CD4-positive, alpha-beta T cell treated with Interleukin-10 for 1 hour (primary cell): Measurements from ENCODE around the gene SFMBT1.

ENCODE experiments used
- DNase-seq: peaks from one replicate; pipeline ENCODE4 v3.0.0-alpha.2; 2020

SFMBT1 gene

DNA sequence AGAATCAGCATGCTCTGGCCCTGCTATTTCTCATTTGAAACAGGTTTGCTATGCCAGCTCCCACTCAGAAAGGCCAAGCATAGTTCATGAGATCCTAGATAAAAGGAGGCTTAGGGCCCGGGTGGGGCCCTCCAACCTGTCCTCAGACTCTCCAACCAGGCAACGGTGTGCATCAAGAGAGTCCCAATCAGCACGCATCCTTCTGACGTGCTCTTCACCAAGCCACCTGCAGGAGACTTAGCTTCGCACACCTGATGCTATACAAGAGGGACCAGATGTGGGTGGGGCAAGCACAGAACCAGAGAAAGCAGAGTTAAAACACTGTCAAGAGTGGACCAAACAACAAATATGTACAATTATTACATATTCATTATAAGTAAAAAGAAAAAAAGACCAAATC lies 165.8 kb downstream of the SFMBT1 start:
- no peak for DNase-seq

DNA sequence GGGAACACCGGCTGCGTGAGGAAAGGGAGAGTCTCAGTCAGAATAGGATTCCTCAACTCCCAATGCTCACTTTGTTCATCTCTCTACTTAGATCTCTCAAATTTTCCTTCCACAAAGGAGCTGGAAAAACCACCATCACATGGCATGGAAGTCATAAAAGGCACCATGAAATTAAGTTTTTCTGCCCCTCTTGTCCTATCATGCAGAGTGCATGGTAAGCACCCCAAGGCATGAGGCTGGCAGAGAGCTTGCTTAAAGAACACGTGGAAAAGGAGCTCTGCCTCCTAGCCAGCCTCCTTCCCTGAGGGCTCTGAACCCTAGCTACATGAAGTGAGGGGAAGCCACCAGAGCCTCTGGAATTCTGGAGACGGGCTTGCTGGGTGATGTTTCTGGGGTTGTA lies 166.3 kb downstream of the SFMBT1 start:
- no peak for DNase-seq

DNA sequence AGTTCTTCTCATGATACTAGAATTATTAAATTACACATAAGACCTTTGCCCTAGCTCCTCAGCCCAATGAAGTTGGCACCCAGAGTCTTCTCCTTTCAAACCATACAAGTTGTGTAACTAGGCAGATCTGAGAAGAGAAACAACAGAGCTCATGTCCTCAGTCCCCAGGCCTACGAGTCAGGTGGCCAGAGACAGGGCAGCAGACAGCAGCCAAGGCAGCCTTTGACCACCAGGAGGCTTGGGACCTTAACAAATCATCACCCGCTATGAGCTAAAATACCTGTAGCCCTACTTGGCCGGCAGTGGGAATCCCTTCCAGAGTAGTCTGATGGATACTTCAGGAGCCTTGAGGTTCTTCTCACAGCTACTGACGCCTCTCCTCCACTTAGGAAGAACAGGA lies 166.8 kb downstream of the SFMBT1 start:
- DNase-seq = no peak

DNA sequence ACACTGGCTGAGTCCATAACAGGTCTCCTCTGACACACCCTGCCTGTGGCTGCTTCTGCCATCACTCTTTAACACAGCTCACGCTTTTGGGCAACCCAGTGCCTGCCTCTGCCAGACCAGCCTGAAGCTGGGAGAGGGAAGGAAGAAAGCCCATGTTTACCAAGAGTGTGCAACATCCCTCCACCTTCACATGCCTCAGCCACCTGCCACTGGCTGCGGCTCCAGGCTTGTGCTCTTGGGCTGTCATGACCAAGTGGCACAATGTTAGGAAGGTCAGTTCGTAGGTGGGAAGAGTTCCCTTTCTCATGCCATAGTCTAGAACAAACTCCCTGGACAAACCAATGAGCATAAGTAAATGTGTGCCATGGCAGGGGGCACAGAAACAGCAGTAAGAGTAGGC lies 168.8 kb downstream of the SFMBT1 start:
- no peak for DNase-seq

DNA sequence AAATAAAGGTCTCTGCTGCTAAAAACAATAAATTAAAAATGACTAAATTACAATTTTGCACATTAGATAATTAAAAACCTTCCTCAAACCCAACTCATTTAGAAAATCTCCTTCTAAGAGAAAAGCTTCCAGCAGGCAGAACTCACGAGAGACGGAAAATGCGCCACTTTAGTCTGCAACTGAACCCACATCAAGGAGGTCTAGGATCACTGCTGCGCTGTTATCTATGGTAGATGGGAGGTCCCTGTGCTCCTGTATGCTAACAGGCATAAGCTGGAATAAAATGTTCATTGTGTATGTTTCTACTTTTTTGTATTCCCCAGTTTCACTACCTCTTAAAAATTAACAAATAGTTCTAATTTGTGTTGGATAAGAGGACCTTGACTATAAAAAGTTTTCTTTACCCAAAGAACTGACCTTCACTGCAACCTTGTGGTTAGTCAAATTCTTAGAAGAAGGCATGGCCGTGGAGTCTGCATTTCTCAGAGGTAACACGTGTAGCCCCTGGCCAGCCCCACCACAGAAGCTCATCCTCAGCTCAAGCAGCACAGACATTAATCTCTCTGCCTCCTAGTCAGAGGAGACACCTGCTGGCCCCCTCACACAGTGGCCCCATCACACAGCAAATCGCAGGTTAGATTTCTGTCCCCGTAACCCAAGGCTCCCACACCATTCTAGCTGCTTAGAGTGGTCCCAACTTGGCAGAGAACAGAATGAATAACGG lies 170.8 kb downstream of the SFMBT1 start:
- no peak for DNase-seq

DNA sequence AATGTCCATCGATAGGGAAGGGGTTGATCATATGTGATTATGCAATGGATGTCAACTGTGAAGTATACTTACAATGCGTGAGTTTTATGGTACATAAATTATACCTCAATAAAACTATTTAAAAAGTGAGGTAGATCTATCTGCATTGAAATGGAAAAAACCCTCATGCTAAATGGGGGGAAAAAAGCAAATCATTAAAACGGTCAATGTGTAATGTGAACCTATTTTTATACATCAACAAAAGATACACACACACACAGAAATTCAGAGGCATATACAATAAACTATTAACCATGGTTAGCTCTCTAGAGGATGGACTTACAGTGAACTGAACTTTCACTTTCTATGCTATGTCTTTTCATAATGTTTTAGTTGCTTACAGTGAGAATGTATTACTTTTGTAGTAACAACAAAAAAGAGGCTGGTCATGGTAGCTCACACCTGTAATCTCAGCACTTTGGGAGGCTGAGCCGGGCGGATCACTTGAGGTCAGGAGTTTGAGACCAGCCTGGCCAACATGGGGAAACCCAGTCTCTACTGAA lies 171.6 kb downstream of the SFMBT1 start:
- DNase-seq = no peak

DNA sequence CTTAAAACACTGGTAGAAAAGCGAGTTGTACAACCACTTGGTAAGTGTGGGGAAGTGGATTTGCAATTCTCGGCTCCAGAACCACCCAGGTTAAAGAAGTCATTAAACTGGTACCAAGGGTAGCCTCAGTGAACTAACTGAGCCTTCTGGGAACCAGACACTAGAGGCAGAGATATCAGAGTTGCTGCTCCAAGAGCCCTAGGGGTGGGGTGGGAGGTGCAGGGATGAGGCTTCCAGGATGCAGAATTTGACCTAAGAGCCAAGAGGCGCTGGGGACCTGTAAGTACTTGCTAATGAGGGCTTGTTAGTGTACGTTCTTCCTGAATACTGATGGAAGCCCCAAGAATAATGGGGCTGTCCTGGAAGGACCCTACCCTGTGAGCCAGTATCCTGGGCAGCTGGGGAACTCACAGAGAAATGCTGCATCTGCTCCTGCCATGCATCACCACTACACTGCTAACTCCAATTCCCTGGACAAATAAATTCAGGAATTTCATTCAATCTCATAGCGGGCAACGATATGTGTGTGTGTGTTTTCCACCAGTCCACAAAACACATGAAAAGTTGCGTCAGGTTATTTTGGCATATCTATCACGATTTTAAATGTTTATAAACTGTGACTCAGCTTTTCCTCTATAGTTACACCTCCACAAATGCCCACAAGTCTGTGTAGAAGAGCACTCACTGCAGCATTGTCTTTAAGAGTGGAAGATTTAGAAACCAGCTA lies 172.3 kb downstream of the SFMBT1 start:
- no peak for DNase-seq

DNA sequence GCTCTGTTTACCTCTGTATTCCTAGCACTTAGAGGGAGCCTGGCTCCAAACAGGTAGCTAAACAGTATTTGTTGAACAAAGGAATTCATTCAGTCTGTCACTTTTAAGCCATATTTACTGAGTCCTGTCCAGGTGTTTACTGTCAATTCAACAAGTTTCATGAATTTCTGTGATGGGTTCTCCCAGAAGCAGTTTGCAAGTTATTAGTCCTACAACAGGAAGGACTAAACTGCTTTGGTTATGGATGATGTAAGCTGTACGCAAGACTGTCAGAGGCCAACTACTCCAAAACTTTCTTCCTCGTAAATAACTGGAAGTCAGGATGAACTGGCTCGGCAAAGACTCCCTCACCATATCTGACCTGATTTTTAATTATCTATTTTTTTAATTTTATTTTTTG lies 173.6 kb downstream of the SFMBT1 start:
- no peak for DNase-seq

DNA sequence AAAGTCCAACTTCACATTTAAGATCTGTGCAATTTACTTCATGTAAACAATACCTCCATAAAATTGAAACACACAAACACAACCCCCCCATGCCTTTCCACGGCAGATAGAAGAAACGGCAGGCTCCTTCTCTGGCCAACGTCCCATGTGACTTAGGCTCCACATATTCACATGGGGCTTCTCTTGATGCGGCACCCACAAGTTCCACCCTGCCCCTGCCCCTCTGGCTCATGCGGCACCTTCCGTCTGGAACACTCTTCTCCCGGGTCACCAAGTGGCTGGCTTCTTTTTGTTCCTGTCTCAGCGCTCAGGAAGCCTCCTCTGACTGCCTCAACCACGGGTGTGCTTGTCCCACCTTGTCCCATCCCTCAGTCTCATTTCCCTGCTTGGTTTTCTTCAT lies 174.1 kb downstream of the SFMBT1 start:
- no peak for DNase-seq

DNA sequence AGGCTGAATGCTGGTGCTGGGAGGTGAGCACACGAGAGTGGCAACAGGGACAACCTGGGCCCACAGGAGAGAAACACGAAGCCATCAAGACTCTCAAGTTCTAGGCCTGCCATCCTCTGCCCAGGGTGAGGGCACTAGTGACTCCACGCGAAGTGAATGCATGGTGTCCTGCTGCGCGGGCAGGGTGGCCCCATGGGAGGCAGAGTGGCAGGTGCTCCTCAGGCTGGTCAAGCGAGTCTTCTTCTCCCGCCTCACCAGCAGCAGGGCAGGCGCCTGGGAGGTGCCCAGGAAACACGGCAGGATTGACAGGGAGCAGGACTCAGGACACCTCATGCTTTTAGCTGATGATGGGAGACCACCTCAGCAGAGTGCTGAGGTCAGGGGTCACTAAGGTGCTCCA lies 175.4 kb downstream of the SFMBT1 start:
- no peak for DNase-seq

DNA sequence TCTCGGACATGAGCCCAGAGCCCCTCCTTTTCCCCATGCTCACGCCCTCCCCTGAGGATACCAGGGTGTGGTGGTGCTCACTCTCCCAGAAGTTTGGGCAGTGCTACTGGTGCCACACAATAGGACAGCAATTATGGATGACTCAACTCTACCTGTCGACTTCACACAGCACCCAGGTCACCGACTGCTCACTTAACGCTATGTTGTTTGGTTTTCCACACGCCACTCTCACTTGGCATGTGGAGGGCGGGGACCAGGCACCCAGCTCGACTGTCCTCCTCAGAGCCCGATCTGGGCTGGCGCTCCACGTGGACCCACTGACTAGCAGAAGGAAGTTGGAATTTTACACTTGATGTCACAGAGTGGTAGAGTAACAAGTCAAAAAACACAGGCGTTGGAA lies 179.4 kb downstream of the SFMBT1 start:
- no peak for DNase-seq

DNA sequence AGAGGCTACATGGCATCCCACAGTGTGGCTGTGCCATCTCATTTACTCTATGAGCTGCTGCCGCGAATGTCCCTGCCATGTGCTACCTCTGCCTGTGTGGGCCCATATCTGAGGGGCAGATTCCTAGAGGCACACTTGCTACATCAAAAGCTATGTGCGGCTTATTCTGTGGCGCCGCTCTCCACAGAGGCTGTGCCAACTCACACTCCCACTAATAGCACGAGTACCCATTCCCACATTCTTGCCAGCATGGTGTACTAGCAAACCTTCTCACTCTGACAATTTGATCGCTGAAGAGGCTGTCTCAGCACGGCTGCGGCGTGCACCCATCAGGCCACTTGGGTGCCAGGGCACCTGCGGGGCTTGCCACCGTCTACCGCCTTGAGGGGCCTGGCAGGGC lies 179.9 kb downstream of the SFMBT1 start:
- no peak for DNase-seq

DNA sequence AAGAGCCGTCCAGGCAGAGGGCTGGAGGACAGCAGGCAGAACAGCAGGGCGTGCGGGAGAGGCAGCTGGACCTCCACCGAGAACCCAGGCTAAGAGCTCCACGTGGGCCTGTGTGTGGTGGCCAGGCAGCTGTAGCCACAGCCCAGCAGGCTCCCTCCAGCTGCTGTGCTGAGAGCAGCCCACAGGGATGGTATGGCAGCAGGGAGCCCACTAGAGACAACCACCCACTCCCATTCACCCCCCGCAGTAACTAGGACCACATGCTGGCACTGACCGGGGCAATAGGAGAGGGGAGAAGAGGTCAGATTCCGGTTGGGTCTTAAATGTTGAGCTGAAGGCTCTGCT lies 185.5 kb downstream of the SFMBT1 start:
- DNase-seq = no peak

DNA sequence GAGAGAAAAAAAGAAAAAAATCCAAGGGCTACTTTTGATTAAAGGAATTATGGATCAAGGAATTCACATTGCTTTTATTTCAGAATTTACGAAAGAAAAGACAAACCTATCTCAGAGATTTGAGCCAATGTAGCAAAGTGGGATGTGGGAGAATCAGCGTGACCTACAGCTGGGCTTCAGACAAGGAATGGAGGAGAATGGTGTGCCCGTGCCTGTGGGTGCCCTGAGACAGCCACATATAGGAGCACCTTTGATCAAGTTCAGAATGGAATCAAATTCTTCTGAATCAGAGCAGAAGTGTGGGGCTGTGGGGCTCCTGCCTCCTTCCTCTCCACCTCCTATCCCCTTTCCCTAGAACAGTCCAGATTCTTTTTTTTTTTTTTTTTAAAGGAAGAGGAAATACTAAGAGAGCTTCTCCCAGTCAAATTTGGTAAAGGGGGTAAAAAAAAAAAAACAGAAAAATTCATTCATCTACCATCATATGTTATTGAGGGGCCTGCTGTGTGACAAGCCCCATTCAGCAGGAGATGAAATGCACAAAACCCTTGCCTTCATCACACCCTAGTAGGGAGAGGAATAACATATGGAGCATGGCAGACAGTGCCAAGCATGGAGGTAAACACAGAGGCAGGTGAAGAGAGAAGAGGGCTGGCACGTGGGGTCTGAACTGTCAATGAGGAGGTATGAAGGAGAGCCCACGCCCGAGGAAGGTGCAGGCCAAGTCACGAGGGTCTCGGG lies 186.0 kb downstream of the SFMBT1 start:
- no peak for DNase-seq

DNA sequence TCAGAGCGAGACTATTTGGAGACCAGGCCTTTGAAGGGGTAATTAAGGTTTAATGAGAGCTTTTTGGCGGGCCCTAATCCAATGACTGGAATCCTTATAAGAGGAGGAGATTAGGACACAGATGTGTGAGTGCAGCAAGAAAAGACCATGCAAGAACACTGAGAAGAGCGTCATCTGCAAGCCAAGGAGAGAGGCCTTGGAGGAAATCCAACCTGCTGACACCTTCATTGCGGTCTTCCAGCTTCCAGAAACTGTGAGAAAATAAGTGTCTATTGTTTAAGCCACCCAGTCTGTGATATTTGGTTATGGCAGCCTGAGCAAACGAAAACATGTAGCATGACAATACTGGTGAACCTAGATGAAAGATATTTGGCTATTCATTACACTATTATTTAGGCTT lies 188.0 kb downstream of the SFMBT1 start:
- no peak for DNase-seq

DNA sequence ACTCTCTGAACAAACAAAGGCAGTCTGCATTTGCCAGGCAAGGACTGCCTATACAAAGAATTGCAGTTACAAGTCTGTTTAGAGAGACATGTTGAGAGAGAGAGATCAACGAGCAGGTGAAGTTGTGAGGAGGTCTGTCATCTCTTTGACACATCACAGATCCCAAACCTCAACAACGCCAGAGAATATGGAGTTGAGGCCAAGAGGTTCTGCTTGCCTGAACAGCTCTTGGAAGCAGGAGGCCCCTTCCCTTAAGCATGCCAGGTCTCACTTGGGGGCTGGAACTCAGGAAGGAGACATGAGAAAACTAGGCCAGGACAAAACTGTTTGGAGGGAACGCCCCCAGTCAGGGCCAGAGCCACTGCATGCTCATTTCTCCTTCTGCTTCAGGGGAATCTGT lies 188.7 kb downstream of the SFMBT1 start:
- DNase-seq = no peak

DNA sequence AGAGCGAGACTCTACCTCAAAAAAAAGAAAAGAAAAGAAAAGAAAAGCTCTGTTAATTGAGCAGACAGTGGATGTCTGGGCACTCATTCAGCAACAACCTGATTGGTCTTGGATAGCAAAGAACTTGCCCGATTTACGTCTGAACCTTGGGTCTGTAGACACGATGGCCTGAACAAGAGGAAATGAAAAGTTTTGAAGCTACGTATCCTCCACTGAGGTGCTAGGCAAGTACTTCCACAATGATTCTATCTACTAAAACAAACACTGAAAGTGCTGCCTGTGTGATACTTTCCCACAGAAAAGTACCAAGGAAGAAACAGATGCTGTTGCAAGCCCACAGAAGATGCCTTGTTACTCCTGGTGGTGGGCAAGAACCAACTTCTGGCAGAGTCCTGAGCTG lies 189.2 kb downstream of the SFMBT1 start:
- no peak for DNase-seq

DNA sequence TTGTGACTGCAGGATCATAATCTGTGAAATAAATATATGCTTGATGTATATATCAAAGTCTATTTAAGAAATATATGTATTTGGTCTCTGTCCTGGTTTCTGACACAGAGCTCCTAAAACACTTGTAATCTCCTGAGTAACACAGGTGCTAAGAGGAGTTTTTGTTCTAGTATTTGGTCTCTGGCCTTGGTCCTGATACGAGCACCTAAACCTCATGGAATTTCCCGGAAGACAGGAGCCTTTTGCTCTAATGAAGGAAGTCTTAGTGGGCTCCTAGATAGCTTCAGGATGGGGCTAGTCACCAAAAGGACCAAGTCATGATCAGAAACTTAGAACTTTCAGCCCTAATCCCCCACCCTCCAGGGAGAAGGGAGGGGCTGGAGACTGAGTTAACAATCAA lies 191.9 kb downstream of the SFMBT1 start:
- no peak for DNase-seq
